Mesenchymal stem cell (in vitro differentiated cells and primary cell): ENCODE data around the gene ADGRF4.

Experiments
- DNase-seq: peaks from one replicate; pipeline ENCODE4 v3.0.0-alpha.2; 2013
- H2AFZ ChIP-seq: one replicate; pipeline ENCODE4 v1.6.1; 2013; ENCODE audit warnings: low read depth, mild to moderate bottlenecking, control low read depth, inconsistent platforms, low read length, moderate library complexity
- H2AK5ac ChIP-seq: 2 replicates; pipeline ENCODE4 v1.6.1; 2013; ENCODE audit warnings: low read length, moderate library complexity, mild to moderate bottlenecking, inconsistent platforms; ENCODE audit not compliant: severe bottlenecking
- H2BK120ac ChIP-seq: one replicate; pipeline ENCODE4 v1.6.1; 2013; ENCODE audit warnings: low read depth, mild to moderate bottlenecking, inconsistent platforms, low read length, moderate library complexity
- H2BK12ac ChIP-seq, 2 experiments: one replicate each; pipeline ENCODE4 v1.6.1; 2013; ENCODE audit warnings: inconsistent platforms in 2 of 2, low read length in 2 of 2, mild to moderate bottlenecking in 2 of 2, moderate library complexity in 2 of 2, control low read depth in 1 of 2
- H2BK15ac ChIP-seq: one replicate; pipeline ENCODE4 v1.6.1; 2013; ENCODE audit warnings: mild to moderate bottlenecking, low read depth, inconsistent platforms; ENCODE audit not compliant: poor library complexity, severe bottlenecking
- H2BK5ac ChIP-seq: 2 replicates; pipeline ENCODE4 v1.6.1; 2013; ENCODE audit warnings: low read depth, mild to moderate bottlenecking, low read length, control low read depth, inconsistent platforms; ENCODE audit not compliant: poor library complexity, severe bottlenecking
- H3K14ac ChIP-seq, 2 experiments: one replicate each; pipeline ENCODE4 v1.6.1; 2013; ENCODE audit warnings: inconsistent platforms in 2 of 2, low read length in 2 of 2, control low read depth in 1 of 2, mild to moderate bottlenecking in 1 of 2, moderate library complexity in 1 of 2
- H3K18ac ChIP-seq, 2 experiments: one replicate each; pipeline ENCODE4 v1.6.1; 2013; ENCODE audit warnings: inconsistent platforms in 2 of 2, low read length in 2 of 2, control low read depth in 1 of 2, low read depth in 1 of 2, mild to moderate bottlenecking in 1 of 2
- H3K23ac ChIP-seq, 2 experiments: one replicate each; pipeline ENCODE4 v1.6.1; 2013; ENCODE audit warnings: inconsistent platforms in 2 of 2, low read length in 2 of 2, mild to moderate bottlenecking in 2 of 2, moderate library complexity in 2 of 2, control low read depth in 1 of 2
- H3K27ac ChIP-seq: 2 replicates; pipeline ENCODE4 v1.5.1; 2013; ENCODE audit warnings: mild to moderate bottlenecking, moderate library complexity, low read length, control low read depth, inconsistent platforms; ENCODE audit not compliant: poor library complexity, severe bottlenecking
- H3K27me3 ChIP-seq, 2 experiments: 2 replicates each; pipeline versions ENCODE4 v1.6.1 to v1.7.0; 2013; ENCODE audit warnings: low read length in 2 of 2, mild to moderate bottlenecking in 2 of 2, moderate library complexity in 2 of 2, control low read depth in 1 of 2, inconsistent platforms in 1 of 2; ENCODE audit not compliant: control insufficient read depth in 1 of 2, insufficient read depth in 1 of 2
- H3K36me3 ChIP-seq, 2 experiments: 2 replicates each; pipeline versions ENCODE4 v1.6.1 to v1.7.0; 2013; ENCODE audit warnings: low read length in 2 of 2, control low read depth in 1 of 2, inconsistent platforms in 1 of 2, low read depth in 1 of 2, mild to moderate bottlenecking in 1 of 2; ENCODE audit not compliant: insufficient read depth in 2 of 2, control insufficient read depth in 1 of 2
- H3K4ac ChIP-seq, 2 experiments: one replicate each; pipeline ENCODE4 v1.6.1; 2013; ENCODE audit warnings: inconsistent platforms in 2 of 2, low read length in 2 of 2, mild to moderate bottlenecking in 2 of 2, moderate library complexity in 2 of 2, control low read depth in 1 of 2, low read depth in 1 of 2
- H3K4me1 ChIP-seq: 2 replicates; pipeline ENCODE4 v1.6.1; 2013; ENCODE audit warnings: low read depth, low read length, control low read depth; ENCODE audit not compliant: control insufficient read depth, insufficient read depth
- H3K4me2 ChIP-seq: 2 replicates; pipeline ENCODE4 v1.6.1; 2013; ENCODE audit warnings: low read length, mild to moderate bottlenecking, inconsistent platforms; ENCODE audit not compliant: poor library complexity, severe bottlenecking
- H3K4me3 ChIP-seq, 2 experiments: 2 replicates each; pipeline versions ENCODE4 v1.5.1 to v1.7.0; 2013; ENCODE audit warnings: low read length in 2 of 2, mild to moderate bottlenecking in 2 of 2, control low read depth in 1 of 2, low read depth in 1 of 2; ENCODE audit not compliant: insufficient read depth in 1 of 2
- H3K79me1 ChIP-seq: replicated peaks from 2 replicates; pipeline ENCODE4 v1.6.1; 2013; ENCODE audit warnings: mild to moderate bottlenecking, control low read depth, low read length, inconsistent platforms; ENCODE audit not compliant: poor library complexity, severe bottlenecking
- H3K9ac ChIP-seq: 2 replicates; pipeline ENCODE4 v1.7.0; 2013; ENCODE audit warnings: mild to moderate bottlenecking, low read length, moderate library complexity
- H3K9me3 ChIP-seq: 2 replicates; pipeline ENCODE4 v1.7.0; 2013; ENCODE audit warnings: mild to moderate bottlenecking, low read length; ENCODE audit not compliant: control insufficient read depth
- H4K8ac ChIP-seq: one replicate; pipeline ENCODE4 v1.6.1; 2013; ENCODE audit warnings: inconsistent platforms, mild to moderate bottlenecking, low read length, moderate library complexity
- H4K91ac ChIP-seq: one replicate; pipeline ENCODE4 v1.6.1; 2013; ENCODE audit warnings: mild to moderate bottlenecking, low read length, inconsistent platforms
- WGBS: methylation state at CpG from one replicate; pipeline ENCODE4 v1.1.7; 2013; ENCODE audit warnings: mixed read lengths; 5-methylcytosine and 5-hydroxymethylcytosine counted together

Gene ADGRF4

DNA sequence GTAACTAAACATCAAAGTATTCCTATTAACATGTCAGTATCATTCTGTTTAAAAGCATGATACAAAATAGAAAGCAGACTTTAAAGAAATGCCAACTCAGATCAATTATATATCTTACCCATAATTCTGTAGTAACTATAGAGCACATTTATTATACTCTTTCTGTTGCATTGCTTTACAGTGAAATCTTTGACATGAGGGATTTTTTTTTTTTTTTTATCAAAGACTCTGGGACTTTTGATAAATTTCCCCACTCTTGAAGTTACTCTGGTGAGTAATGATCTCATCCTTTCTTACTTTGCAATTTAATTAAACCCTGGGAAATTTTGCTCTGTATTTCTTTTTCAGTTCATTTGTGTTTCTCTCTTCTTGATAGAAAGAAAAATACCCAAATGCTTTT is 17.4 kb downstream of the ADGRF4 start:
- Histone ChIP-seq H3K4me3 (no peak overlapping the region), H3K4me1 (no peaks in the 10 kb centered on the region), H3K14ac (no peak overlapping the region), H2BK5ac (no peak overlapping the region), H4K8ac (no peak overlapping the region), H3K4me2 (no peak overlapping the region), H2BK12ac (no peak overlapping the region), H3K27ac (no peak overlapping the region), H2AFZ (no peak overlapping the region), H2AK5ac (no peak overlapping the region), H3K4ac (no peak overlapping the region), H3K9ac (no peak overlapping the region), H3K27me3 (peaks cover 0 to 3% of the 10 kb centered on the region in 2 experiments), H3K79me1 (no peaks in the 10 kb centered on the region), H3K18ac (no peak overlapping the region), H4K91ac (no peak overlapping the region), H3K23ac (no peak overlapping the region), H2BK120ac (no peak overlapping the region), H3K9me3 (no peaks in the 10 kb centered on the region), H3K36me3 (no peaks in the 10 kb centered on the region), H2BK15ac (no peak overlapping the region)
- no peak for DNase-seq

DNA sequence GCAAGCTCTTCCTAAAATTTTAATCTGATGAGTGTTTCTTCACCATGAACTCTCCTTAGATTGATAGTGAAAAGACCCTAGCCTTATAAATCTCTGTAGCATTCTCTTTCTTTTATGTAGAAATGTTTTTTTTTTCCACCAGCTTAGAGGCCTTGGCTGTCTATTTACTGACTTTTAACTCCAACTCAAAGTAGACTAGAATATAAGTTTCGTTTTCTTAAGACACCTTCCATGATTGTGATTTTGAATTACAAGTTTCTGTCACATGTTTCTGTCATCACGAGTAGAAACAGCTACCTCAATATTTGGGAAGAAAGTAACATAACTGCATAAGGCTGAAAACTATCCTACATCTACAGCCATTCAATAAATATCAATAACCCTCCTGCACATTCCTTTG is 17.8 kb downstream of the ADGRF4 start:
- Histone ChIP-seq H3K36me3 (no peaks in the 10 kb centered on the region), H3K4ac (no peak overlapping the region), H3K9ac (no peak overlapping the region), H2AFZ (no peak overlapping the region), H3K27me3 (peaks cover 0 to 3% of the 10 kb centered on the region in 2 experiments), H3K4me3 (no peak overlapping the region), H3K4me1 (no peaks in the 10 kb centered on the region), H3K79me1 (no peaks in the 10 kb centered on the region), H3K14ac (no peak overlapping the region), H3K23ac (no peak overlapping the region), H4K8ac (no peak overlapping the region), H2BK120ac (no peak overlapping the region), H2AK5ac (no peak overlapping the region), H3K9me3 (no peaks in the 10 kb centered on the region), H3K27ac (no peak overlapping the region), H2BK5ac (no peak overlapping the region), H3K18ac (no peak overlapping the region), H3K4me2 (no peak overlapping the region), H2BK12ac (no peak overlapping the region), H2BK15ac (no peak overlapping the region), H4K91ac (no peak overlapping the region)
- WGBS, result 83% methylated on average over 1 of the region's 2 CpGs
- DNase-seq, result no peak

DNA sequence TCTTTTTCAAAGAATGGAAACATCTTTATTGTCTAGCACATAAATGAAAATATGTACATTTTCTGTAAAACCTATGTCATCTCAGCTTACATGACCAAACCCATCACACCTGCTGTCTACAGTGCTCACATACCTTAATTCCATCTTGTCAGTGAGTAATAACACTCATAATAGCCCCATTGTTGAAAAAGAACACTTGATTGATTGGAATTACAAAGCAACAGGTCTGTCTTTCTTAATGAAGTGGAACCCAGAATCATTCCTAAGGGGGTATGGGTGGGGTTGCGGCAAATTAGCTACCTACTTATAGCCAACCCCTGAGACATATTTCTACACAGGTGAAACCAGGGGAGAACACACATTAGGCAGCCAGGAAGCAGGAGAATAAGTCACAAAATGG is 20.2 kb downstream of the ADGRF4 start:
- Histone ChIP-seq H3K4me3 (no peak overlapping the region), H2BK15ac (no peak overlapping the region)
- no CpG with 5 or more reads among the region's 1 CpG for WGBS

DNA sequence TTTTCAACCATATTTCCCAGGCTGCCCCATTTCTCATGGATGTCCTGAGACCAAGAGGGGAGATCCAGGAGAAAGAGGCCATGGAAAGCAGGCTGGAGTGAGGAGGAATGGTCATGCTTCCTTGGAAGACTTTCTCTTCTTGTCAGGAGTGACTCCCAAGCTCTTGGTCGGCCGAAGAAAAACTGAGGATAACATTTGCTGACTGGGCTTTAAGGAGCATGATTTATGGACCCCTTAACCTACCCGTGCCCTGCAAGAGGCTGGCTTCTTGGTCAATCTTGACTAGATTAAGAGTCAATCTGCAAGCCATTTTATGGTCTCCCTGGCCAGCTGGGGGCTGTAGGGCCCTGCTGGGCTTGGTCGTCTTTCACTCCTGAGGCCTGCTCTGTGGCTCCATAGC is 22.8 kb downstream of the ADGRF4 start:
- H3K18ac ChIP-seq, result no peak overlapping the region
- WGBS, result 83% methylated on average over 4 of the region's 4 CpGs
- H3K4me1 ChIP-seq, result no peaks in the 10 kb centered on the region
- no peak overlapping the region for H2AFZ ChIP-seq
- no peak overlapping the region for H2BK5ac ChIP-seq
- H3K23ac ChIP-seq, result no peak overlapping the region
- no peak for DNase-seq
- no peak overlapping the region for H2AK5ac ChIP-seq
- H3K79me1 ChIP-seq, result no peaks in the 10 kb centered on the region
- peaks cover 0 to 3% of the 10 kb centered on the region in 2 experiments for H3K27me3 ChIP-seq
- H3K36me3 ChIP-seq, result no peaks in the 10 kb centered on the region
- no peak overlapping the region for H2BK12ac ChIP-seq
- no peak overlapping the region for H4K8ac ChIP-seq
- H3K4me2 ChIP-seq, result no peak overlapping the region
- H3K4me3 ChIP-seq, result no peak overlapping the region
- H3K4ac ChIP-seq, result no peak overlapping the region
- no peak overlapping the region for H2BK15ac ChIP-seq
- no peak overlapping the region for H4K91ac ChIP-seq
- H3K27ac ChIP-seq, result no peak overlapping the region
- no peak overlapping the region for H3K9ac ChIP-seq
- no peak overlapping the region for H3K14ac ChIP-seq
- no peaks in the 10 kb centered on the region for H3K9me3 ChIP-seq
- H2BK120ac ChIP-seq, result no peak overlapping the region

More for the DNA sequence above, 20.2 kb downstream of the ADGRF4 start:
- H2AK5ac ChIP-seq, result no peak overlapping the region
- peaks cover 0 to 3% of the 10 kb centered on the region in 2 experiments for H3K27me3 ChIP-seq
- H3K4ac ChIP-seq, result no peak overlapping the region
- H2BK5ac ChIP-seq, result no peak overlapping the region
- H3K27ac ChIP-seq, result no peak overlapping the region
- DNase-seq, result no peak
- no peak overlapping the region for H3K23ac ChIP-seq
- no peak overlapping the region for H3K18ac ChIP-seq
- H3K9ac ChIP-seq, result no peak overlapping the region
- no peak overlapping the region for H2AFZ ChIP-seq
- no peaks in the 10 kb centered on the region for H3K79me1 ChIP-seq
- H3K4me2 ChIP-seq, result no peak overlapping the region
- H3K9me3 ChIP-seq, result no peaks in the 10 kb centered on the region
- H2BK120ac ChIP-seq, result no peak overlapping the region
- no peak overlapping the region for H3K14ac ChIP-seq
- no peaks in the 10 kb centered on the region for H3K36me3 ChIP-seq
- no peaks in the 10 kb centered on the region for H3K4me1 ChIP-seq
- no peak overlapping the region for H4K91ac ChIP-seq
- H4K8ac ChIP-seq, result no peak overlapping the region
- no peak overlapping the region for H2BK12ac ChIP-seq
